ENCODE measurements around the gene KIAA0319L. TPM values are rescaled to one million over a fixed set of nuclear protein-coding genes. Genes with fewer than 3 reads are reported as not detected.
"Not testable (repeated sequence)": the region's sequence is repeated elsewhere in the genome, so short reads cannot be mapped to it uniquely, and the experiment has no call there.

Gene KIAA0319L
- total and polyA plus RNA-seq, 3 donors from 2014 or later, result 55.6 to 90.1 (median 90.1) TPM

- Histone ChIP-seq H3K4me1 (no peaks in the 10 kb centered on the region), H3K27me3 (no peaks in the 10 kb centered on the region), H3K27ac (no peak overlapping the region), H3K4me3 (peak overlapping the region; percentile 40 to 54), H3K9me3 (no peaks in the 10 kb centered on the region), H3K36me3 (ENCODE audit: low read depth, missing control alignments) (no peaks in the 10 kb centered on the region)
- DNase-seq, result peak; percentile 35
- intact Hi-C loops (cut with DNase I; ENCODE audit: low total_unique reads), result no loop called here
- 48 to 49% methylated on average over 12 to 66 of the region's 70 CpGs for WGBS, 2 donors
- TF ChIP-seq POLR2A (IDR thresholded peaks at IDR 0.05) (no peak), CTCF (IDR thresholded peaks at IDR 0.05) (no peak)
Observed at GRCh38 chr1:35577071-35577998, 20.1 kb upstream of the KIAA0319L start.

GRCh38 chr1:35576766-35577070 lies 19.5 kb upstream of the KIAA0319L start:
- H3K27ac ChIP-seq; H3K27me3 ChIP-seq; H3K36me3 ChIP-seq (ENCODE audit: low read depth, missing control alignments); DNase-seq; H3K9me3 ChIP-seq; intact Hi-C loops (cut with DNase I; ENCODE audit: low total_unique reads); H3K4me1 ChIP-seq: not testable (repeated sequence)
- WGBS, 2 donors, result 61% methylated on average over 3 to 29 of the region's 37 CpGs
- H3K4me3 ChIP-seq, result peak overlapping the region; percentile 40 to 54

- intact Hi-C loops (cut with DNase I; ENCODE audit: low total_unique reads), result no loop called here
- Histone ChIP-seq H3K36me3 (ENCODE audit: low read depth, missing control alignments) (no peaks in the 10 kb centered on the region), H3K4me1 (no peaks in the 10 kb centered on the region), H3K9me3 (no peaks in the 10 kb centered on the region), H3K27ac (no peak overlapping the region), H3K27me3 (no peaks in the 10 kb centered on the region), H3K4me3 (peak overlapping the region in 1 of 2 donors; percentile 54)
- 56% methylated on average over 9 to 10 of the region's 10 CpGs for WGBS, 2 donors
- TF ChIP-seq CTCF (IDR thresholded peaks at IDR 0.05) (no peak), POLR2A (IDR thresholded peaks at IDR 0.05) (no peak)
- DNase-seq, result no peak
Observed at GRCh38 chr1:35576061-35576765, 19.0 kb upstream of the KIAA0319L start.

GRCh38 chr1:35575416-35575958 lies 18.3 kb upstream of the KIAA0319L start:
- no peaks in the 10 kb centered on the region for H3K9me3 ChIP-seq
- no peaks in the 10 kb centered on the region for H3K36me3 ChIP-seq (ENCODE audit: low read depth, missing control alignments)
- WGBS, 2 donors, result 84 to 88% methylated on average over 4 to 5 of the region's 5 CpGs
- no peak for TF ChIP-seq CTCF (IDR thresholded peaks at IDR 0.05)
- TF ChIP-seq POLR2A (IDR thresholded peaks at IDR 0.05), result no peak
- H3K4me1 ChIP-seq, result no peaks in the 10 kb centered on the region
- H3K4me3 ChIP-seq, result no peak overlapping the region
- DNase-seq, result no peak
- H3K27ac ChIP-seq, result no peak overlapping the region
- intact Hi-C loops (cut with DNase I; ENCODE audit: low total_unique reads), result no loop called here
- H3K27me3 ChIP-seq, result no peaks in the 10 kb centered on the region

GRCh38 chr1:35574655-35575415 lies 17.6 kb upstream of the KIAA0319L start:
- intact Hi-C loops (cut with DNase I; ENCODE audit: low total_unique reads), result no loop called here
- DNase-seq, result no peak
- Histone ChIP-seq H3K4me1 (no peaks in the 10 kb centered on the region), H3K36me3 (ENCODE audit: low read depth, missing control alignments) (no peaks in the 10 kb centered on the region), H3K4me3 (no peak overlapping the region), H3K9me3 (no peaks in the 10 kb centered on the region), H3K27ac (no peak overlapping the region), H3K27me3 (no peaks in the 10 kb centered on the region)
- no peak for TF ChIP-seq POLR2A (IDR thresholded peaks at IDR 0.05)
- no peak for TF ChIP-seq CTCF (IDR thresholded peaks at IDR 0.05)
- WGBS, 2 donors, result 63 to 72% methylated on average over 18 to 30 of the region's 30 CpGs

All from testis (tissue), 3 donors.